Retinal pigment epithelial cell (primary cell): ENCODE data around the gene PAX6.

Experiments used
- DNase-seq: peaks from one replicate; pipeline ENCODE4 v3.0.0-alpha.2; 2010; ENCODE audit warnings: low read depth
- H3K4me3 ChIP-seq: 2 replicates; pipeline ENCODE4 v1.5.1; 2011; ENCODE audit warnings: mild to moderate bottlenecking, low read length, control low read depth, moderate library complexity
- CTCF ChIP-seq: conservative IDR thresholded peaks from 2 replicates; pipeline ENCODE4 v1.5.1; 2011; ENCODE audit warnings: low read depth, low read length, control low read depth, inconsistent platforms

Gene PAX6

GRCh38 chr11:31798554-31799434, 12.3 kb downstream of the PAX6 start:
- no peak for DNase-seq
- H3K4me3 ChIP-seq = peak overlapping the region; percentile 21
- peak; percentile 52 for TF ChIP-seq CTCF

GRCh38 chr11:31798057-31798553, 13.0 kb downstream of the PAX6 start:
- peak overlapping the region; percentile 21 for H3K4me3 ChIP-seq
- DNase-seq = no peak
- no peak for TF ChIP-seq CTCF

GRCh38 chr11:31797190-31798056, 13.7 kb downstream of the PAX6 start:
- no peak overlapping the region for H3K4me3 ChIP-seq
- DNase-seq = no peak
- no peak for TF ChIP-seq CTCF

- H3K4me3 ChIP-seq = no peak overlapping the region
- no peak for TF ChIP-seq CTCF
- DNase-seq = no peak
These were observed 14.5 kb downstream of the PAX6 start for GRCh38 chr11:31796499-31797189.

- no peak overlapping the region for H3K4me3 ChIP-seq
- no peak for TF ChIP-seq CTCF
- DNase-seq = no peak
These were observed 15.2 kb downstream of the PAX6 start for GRCh38 chr11:31795706-31796498.

GRCh38 chr11:31794548-31794947, 16.6 kb downstream of the PAX6 start:
- DNase-seq = no peak
- no peak for TF ChIP-seq CTCF
- no peak overlapping the region for H3K4me3 ChIP-seq
